Femur (tissue), 1 donor: Measurements from ENCODE around the gene KRTAP5-5.
"Not testable (repeated sequence)": the region's sequence is repeated elsewhere in the genome, so short reads cannot be mapped to it uniquely, and the experiment has no call there.

Experiments used
- DNase-seq: peaks from one replicate; pipeline ENCODE4 v3.0.0-alpha.2; 2017

KRTAP5-5 gene

DNA sequence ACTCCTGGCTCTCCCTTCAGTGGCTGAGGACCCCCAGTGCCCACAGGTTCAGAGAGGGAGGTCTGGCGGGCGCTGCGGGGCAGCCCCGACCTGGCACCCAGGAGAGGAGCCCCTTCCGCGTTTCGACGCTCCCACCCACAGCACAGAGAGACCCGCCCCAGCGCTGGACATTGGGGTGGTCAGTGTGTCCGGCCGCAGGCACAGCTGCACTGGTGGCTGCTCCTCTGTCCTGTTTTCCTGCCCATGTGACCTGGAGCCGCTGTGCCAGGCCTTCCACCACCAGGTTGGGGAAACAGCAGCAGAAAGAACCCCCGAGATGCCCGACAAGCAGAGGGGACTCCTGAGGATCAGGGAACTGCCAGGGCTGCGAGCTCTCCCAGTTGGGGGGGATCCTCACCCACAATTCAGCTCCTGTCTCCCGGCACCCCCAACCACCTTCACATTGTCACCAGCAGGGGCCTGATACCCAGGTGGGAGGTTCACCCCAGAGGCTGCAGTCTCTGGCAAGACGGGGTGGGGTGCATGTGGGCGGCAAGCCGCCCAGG lies 13.6 kb downstream of the KRTAP5-5 start:
- DNase-seq = peak; percentile 14

DNA sequence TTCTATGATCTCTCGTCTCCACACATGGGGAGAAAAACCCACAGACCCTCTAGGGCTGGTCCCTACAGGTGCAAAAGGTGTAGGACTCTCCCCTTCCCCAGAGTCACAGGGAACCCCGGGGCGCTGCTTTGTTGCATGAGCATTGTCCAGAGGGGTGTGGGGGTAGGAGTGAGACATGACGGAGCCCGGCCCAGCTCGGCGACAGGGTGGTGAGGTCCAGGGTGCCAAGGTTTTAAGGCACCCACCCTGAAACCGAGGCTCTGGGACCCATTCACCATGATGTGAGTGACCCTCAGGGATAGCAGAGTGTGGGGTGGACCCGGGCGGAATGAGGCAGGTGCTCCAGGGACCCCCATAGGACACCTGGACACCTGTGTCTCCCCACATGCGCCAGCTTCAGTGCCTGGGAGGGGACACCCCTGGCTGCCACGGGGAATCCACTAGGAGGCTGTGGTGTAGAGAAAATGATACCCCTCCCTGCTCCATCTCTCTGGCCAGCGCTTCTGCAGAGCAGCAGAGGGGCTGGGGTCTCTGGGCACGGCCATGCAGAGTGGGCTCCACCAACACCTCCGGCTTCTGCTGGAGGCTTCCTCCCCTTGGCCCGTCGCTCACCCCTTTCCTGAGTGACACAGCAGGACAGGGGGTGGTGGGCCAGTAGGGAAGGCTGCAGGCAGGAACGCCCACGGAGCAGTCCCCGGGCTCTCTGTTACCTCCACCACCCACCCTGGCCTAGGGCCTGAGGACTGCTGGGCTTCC lies 15.2 kb downstream of the KRTAP5-5 start:
- DNase-seq = peak; percentile 10

DNA sequence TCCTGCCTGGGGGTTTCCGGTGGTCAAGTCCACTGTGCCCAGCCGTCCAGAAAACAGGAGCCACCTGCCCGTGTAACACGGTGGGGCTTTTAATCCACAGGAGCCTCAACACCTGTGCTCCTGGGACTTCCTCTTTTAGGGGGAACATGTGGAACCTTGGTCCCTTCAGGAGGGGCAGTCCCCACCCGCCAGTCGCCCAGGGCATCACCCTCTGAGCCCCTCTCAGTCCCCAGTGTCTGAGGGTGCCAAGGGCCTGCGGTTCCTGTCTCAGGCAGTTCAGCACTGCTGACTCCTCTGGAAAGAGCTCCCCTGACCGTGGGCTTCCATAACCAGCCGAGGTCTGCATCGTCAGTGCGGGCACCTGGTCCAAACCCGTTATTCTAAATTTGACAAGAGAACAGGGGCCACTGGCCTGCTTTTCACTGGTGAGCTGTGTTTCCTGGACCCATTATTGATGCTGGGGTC lies 15.8 kb downstream of the KRTAP5-5 start:
- peak; percentile 13 for DNase-seq

DNA sequence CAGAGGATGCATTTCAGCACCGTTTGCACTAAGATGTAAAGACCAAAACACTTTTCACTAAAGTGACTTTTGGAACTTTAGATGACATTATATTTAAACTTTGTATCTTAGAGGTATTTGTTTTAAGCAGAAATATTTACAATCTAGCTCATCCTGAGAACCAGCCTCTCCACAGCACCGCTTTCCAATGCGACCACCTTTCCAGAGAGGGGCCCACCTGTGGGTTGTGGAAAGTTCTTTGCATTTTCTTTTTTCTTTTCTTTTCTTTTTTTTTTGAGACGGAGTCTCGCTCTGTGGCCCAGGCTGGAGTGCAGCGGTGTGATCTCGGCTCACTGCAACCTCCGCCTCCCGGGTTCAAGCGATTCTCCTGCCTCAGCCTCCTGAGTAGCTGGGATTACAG lies 17.0 kb downstream of the KRTAP5-5 start:
- DNase-seq = not testable (repeated sequence)

DNA sequence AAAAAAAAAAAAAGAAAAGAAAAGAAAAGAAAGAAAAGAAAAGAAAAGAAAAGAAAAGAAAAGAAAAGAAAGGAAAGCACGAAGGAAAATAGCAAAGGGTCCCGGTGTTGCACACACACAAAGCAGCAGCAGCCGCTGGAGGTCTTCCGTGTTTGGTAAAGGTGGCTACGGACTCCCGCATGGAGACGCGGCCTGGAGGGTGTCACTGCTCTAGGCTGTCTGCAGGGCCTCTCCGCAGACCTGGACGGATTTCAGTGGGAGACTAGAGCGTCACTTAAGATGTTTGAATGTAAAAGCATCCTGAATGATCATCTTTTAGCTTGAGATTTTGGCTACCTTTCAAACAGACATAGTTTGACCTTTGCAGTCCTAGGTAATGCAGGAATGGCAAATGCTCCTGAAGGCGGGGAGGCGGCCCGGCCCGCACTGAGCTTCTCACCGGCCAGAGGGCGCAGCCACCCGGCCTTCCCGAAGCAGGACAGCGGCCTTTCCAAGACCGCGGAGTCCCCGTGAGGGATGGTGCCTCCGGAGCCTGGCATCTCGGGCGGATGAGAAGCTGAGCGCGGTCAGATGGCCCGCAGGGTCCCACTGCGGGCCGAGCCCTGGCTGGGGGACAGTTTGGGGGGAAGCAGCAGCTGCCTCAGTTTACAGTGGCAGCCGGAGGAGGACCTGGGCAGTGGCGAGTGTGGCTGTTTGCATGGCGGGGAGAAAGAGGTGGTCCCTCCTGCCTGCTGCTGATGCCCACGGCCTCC lies 18.5 kb downstream of the KRTAP5-5 start:
- DNase-seq = no peak

DNA sequence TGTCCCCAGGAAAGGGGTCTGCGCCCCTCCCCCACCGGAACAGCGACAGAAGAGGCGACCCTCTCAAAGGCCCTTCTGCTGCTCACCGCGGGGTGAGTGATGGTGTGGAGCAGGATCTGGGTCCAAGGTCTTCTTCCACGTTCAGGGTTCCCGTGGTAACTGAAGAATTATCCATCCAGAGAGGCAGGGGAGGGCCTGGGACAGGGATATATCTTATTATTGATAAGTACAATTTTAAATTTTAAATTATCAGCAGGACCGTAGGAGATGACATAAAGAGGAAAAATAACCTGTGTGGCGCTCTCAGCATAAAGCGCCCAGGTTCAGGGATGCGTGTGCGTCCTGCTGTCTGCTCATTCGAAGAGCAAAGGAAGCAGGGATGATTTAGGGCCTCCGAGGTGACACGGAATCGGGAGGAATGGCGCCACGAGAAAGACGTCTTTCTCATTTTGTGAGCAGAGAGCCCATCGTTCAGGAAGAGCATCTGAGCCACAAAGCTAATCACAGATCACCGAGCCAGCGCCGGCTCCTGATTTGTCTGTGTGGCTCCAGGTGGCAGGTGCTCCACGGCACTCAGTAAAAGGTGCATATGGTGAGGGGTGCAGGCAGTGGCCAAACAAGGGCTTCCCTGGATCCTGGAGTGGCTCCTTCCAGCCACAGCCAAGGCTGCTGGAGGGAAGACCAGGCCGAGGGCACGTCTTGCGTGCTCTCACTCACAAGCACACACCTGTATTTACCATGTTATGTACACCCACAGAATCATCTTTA lies 19.3 kb downstream of the KRTAP5-5 start:
- DNase-seq = peak; percentile 3

DNA sequence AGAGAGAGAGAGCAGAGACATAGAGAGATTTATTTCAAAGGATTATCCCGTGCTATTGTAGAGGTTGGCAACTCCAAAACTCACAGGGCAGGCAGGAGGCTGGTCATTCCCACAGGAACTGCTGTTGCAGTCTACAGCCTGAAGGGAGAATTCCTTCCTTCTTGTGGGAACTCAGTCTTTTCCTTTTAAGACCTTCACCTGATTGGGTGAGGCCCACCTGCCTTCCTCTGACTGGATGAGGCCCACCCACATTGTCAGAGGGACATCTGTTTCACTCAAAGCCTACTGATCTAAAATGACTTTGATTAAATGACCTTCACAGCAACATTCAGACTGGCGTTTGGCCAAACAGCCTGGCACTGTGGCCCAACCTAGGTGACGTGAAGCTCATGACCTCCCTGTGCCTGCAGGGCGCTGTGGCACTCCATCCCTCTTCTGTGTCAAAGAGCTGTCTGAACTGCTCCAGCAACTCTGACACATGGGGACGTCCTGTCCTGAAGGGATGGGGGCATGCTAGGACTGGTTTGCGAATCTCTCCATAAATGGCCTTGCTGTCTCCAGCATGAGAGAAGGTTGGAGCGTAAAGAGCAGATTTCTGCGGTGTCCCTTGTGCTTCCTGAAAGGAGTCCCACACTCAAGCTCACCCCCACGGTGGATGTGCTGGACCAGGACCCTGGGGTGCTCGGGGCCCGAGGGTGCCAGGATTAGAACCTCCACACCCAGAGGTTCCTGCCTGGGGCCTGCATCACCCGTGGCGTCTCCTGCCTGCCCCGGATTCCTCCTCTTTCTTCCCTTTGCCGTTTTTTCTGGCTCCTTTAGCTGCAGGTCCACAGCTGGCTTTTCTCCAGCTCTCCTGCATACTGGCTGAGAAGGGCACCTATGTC lies 20.7 kb downstream of the KRTAP5-5 start:
- peak; percentile 8 for DNase-seq

DNA sequence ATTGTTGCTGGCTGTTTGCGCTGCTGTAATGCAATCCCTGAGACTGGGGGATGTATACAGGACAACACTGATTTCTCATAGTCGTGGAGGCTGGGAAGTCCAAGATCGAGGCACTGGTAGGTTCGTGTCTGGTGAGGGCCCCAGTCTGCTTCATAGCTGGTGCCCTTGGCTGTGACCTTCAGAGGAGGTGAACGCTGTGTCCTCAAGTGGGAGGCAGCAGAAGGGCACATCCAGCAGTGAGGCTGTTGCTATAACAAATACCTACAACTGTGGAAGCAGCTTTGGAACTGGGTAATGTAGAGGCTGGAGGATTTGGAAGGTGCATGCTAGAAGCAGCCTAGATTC lies 21.3 kb downstream of the KRTAP5-5 start:
- peak; percentile 13 for DNase-seq

DNA sequence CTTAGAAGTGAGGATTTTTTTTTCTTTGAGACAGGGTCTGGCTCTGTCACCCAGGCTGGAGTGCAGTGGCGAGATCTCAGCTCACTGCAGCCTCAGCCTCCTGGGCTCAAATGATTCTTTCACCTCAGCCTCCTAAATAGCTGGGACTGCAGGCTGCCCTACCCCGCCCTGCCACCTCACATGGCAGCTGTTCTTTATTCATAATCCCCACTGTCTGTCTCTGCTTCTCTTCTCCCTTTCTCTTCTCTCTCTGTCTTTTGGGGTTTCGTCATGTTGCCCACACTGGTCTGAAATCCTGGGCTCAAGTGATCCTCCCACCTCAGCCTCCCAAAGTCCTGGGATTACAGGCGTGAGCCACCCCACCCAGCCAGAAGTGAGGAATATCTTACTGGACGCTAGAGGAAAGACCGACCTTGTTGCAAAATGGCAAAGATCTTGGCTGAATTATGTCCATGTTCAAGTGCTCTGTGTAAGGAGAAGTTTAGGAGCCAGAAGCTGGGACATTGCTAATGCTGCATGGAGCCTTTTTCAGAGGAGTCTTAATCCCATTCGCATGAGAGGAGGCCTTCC lies 21.9 kb downstream of the KRTAP5-5 start:
- DNase-seq = peak; percentile 4

DNA sequence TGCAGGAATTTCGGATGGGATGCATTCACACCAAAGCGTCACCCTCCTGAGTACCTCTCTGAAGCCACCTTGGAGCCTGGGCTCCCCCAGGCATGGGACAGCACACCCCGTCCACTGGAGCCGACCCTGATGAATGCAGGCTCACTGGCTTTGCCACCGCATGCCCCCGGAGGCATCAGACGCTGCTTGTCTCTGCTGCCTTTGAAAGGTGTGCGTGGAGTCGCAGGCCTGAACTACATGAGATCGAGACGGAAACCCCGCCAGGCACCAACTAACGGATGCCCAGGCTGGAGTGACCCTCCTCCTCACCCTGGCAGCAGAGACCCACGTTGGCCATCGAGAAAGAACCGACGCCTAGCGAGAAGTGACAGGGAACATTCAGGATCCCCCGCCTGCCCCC lies 22.5 kb downstream of the KRTAP5-5 start:
- peak; percentile 26 for DNase-seq

DNA sequence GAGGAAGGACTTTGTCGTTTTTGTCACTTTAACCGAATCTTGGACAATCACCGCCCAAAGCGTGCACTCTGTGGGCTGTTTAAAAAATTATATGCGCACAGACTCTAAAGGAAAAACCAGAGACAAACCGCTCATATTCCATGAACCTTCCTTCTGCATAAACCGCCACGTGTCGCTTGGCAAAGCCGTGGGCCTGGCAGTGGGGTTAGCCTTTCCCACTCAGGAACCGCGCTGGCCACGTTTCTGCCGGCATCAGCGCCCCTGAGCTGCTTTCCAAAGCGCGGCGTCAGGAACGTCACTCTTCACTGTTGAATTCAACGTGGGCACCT lies 22.8 kb downstream of the KRTAP5-5 start:
- DNase-seq = no peak

DNA sequence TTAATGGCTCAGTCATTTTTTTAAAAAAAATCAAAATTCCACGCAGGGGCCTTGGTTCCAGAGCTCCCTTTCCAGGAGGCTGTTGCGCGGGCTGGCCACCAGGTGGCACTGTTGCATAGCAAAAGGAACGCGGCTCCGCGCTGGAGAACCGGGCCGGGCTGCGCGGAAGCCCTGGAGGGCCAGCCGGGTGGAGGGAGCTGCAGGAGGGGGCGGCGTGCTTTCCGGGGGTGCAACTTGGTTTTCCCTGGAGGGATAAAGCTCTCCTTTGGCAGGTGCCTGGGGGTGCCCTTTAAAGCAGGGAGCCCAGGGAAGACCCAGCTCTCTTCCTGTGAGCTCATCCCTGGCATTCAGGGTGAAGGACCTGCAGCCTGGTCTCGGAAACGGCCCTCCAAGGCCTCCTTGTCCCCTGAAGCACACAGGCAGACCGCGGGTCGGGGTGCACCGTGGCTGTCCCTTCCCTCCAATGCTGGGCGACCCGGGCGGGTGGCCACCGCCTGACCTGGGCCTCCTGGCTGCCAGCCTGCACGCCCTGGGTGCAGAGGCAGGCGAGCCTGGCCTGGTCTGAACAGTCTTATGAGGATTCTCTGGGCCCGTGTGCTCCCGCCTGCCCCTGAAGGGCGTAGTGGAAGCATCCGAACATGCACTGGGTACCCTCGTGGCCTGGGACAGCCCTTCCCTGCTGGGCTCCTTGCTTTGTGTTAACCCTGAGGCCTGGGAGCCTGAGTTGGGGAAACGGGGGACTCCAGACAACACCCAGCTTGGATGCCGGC lies 23.4 kb downstream of the KRTAP5-5 start:
- peak; percentile 87 for DNase-seq

DNA sequence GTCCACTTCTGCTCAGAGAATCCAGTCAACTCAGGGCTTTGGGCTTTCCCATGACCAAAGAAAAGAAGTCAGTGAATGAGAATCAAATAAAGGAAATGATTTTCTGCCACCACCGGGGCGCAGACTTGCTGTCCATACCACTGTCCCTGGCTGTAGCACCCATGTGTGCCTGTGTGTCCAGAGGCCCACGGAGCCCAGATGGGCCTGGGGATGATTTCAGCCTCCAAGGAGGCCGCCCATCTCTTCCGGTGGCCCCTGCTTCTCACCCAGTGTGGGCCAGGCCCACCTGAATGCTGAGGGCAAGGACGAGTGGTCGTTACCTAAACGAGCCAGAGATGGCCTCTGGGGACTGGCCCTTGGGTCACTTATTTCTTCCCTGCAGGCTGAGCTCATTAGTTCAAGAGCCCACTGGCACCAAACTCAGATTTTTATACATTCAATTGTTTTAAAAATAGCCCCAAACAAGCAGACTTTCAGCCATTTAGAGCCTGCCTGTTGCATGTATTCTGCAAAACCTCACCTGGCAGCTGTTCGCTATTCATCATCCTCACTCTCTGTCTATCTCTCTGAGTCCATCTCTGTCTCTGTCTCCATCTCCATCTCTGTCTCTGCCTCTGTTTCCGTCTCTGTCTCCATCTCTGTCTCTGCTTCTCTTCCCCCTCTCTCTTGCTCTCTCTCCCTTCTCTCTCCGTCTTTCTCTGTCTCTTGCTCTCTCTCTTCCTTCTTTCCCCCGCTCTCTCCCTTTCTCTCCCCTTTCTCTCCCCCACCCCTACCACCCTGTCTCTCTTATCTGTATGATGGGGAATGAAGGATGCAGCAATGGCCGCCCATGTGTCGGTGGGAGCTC lies 24.2 kb downstream of the KRTAP5-5 start:
- DNase-seq = no peak

DNA sequence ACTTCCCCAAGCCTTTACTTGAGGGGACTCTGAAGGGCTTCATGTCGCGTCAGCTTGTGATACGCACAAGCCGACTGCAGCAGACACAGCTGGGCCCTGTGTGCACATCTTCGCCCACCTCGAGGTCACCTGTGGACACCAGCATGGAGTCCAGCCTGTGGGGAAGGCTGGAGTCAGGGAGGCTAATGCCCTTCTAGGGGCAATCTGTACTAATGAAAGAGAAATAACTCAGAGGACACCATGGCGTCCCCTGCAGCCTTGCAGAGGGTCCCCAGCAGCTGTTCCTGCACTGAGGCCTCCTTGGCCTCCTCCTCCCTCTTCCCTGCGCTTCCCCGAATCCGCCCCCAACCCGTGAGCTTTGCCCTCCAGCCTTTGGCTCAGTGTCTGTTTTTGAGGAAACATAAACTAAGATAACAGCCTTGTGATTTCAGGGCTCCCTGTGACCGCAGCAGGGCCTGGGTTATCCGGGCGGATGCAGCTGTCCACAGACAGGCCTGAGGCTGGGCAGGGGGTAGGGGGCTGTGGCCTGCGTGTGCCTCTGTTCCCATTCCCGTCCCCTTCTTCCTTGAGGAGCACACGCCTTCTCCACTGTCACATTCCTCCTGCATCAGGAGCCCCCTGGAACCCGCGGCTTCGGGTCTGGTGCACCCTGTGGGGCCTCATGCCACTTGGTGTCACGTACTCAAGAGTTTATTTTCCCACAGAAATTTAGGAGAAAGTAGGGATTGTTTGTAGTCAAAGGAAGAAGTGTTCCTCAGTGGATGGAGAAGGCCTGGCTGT lies 25.0 kb downstream of the KRTAP5-5 start:
- DNase-seq = no peak

DNA sequence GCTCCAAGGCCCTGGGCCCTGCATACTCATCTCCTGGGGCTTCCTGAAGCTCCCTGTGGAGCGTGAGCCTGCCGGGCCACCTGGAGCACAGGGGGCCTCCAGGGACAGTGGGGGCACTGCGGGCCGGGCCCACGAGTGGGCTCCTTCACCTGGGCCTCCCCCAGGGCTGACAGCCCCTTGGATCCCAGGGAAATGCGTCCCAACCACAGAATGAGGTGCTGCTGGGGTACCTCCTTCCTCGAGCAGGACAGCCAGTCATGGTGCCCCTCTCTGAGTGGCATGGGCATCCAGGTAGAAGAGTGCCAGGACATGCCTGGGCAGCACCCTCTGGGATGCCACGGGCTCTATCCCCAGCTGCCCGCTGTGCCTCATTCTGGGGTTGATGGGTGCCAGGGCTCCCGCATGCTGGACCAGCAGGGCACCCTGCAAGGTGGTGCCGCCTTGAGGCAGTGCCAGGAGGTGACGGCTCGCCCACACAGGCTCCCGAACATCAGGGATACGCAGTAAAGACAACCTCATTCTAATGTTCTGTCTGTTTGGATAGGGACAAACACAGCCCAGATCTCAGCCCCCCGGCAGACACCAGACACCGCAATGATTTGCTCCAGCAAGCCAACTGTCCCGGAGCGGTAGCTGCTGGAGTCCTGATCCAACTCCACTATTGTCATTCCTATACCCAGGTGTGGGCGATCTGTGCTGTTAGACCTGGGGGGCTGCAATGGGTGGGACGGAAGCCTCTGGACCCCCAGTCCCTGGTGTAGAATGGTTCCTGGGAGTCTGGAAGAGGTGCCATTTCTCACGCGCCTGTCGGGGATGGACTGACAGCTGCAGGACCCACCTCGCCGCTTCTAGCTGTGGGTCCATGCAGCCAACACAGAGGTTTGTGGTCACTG lies 25.8 kb downstream of the KRTAP5-5 start:
- DNase-seq = no peak

DNA sequence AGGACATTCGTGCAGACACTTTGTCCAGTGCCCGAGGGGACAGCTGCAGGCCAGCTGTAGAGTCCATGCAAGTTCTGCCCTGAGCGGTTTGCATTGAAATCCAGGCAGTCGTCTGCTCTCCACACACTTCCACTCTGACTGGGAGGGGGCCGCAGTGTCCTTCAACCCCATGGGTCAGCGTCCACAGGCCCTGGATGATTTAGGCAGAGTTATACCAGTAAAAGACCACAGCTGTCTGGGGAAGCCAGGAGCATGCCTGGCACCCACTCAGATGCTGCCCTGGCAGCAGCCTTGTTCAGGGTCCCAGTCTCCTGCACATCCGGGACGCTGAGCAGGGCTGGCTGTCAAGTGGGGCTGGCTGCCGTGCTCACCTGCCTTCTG lies 26.5 kb downstream of the KRTAP5-5 start:
- DNase-seq = no peak

DNA sequence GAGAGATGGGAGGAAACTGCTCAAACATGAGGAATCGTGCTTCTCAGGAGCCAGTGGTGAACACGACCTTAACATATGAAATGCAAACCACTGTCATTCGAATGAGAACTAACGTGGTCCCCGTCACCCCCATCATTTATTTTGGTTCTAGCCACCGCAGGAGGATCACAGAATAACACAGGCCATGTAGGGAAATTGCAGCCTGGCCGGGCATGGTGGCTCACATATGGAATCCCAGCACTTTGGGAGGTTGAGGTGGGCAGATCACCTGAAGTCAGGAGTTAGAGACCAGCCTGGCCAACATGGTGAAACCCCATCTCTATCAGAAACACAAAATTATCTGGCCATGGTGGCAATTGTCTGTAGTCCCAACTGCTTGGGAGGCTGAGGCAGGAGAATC lies 27.1 kb downstream of the KRTAP5-5 start:
- no peak for DNase-seq

DNA sequence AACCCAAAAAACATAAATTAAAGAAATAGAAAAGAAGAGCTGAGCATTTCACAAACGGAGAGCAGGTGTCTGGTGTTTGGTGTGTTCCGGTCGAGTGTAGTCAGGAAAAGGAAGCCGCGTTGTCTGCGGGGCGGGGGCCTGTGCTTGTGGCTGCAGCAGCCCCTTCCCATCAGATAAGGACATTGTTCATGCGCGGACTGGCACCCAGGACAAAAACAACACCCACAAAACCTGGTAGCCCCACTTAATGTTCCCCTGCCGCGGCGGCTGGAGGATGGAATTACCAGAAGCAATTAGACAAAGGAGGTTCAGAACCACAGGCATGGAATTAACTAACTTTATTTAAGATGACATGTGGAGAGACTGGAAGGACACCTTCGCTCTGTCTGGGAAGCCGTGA lies 29.9 kb downstream of the KRTAP5-5 start:
- no peak for DNase-seq
